B cell (primary cell): ENCODE results near the gene NTN3.

Experiments used
- CTCF ChIP-seq: fragments of 200-600 bp; IDR thresholded peaks from one replicate; pipeline ENCODE4 v1.8.0; 2022; ENCODE audit warnings: antibody characterized with exemption, mild to moderate bottlenecking
- EZH2 ChIP-seq: IDR thresholded peaks from 2 replicates; pipeline ENCODE4 v1.6.1; 2012; ENCODE audit warnings: borderline replicate concordance, low read depth, mild to moderate bottlenecking, moderate library complexity, low read length; ENCODE audit not compliant: insufficient read depth, poor library complexity, severe bottlenecking

- TF ChIP-seq CTCF (no peak), EZH2 (no peak)
Measured at GRCh38 chr16:2472488-2472864, 1.4 kb downstream of the NTN3 start.
